HG03469 (cell line): Measurements from ENCODE around the gene LSM12.
A peak's percentile ranks its signal among the peaks of the same experiment; 100 is the strongest.
"Not testable (repeated sequence)": the region's sequence is repeated elsewhere in the genome, so short reads cannot be mapped to it uniquely, and the experiment has no call there.

Experiments used
- ATAC-seq: cut with Tn5 transposase; IDR thresholded peaks from one replicate; pipeline ENCODE4 v1.9.1; 2021; ENCODE audit warnings: mild to moderate bottlenecking, moderate library complexity, moderate number of reproducible peaks; ENCODE audit not compliant: unreplicated experiment

LSM12 gene

DNA sequence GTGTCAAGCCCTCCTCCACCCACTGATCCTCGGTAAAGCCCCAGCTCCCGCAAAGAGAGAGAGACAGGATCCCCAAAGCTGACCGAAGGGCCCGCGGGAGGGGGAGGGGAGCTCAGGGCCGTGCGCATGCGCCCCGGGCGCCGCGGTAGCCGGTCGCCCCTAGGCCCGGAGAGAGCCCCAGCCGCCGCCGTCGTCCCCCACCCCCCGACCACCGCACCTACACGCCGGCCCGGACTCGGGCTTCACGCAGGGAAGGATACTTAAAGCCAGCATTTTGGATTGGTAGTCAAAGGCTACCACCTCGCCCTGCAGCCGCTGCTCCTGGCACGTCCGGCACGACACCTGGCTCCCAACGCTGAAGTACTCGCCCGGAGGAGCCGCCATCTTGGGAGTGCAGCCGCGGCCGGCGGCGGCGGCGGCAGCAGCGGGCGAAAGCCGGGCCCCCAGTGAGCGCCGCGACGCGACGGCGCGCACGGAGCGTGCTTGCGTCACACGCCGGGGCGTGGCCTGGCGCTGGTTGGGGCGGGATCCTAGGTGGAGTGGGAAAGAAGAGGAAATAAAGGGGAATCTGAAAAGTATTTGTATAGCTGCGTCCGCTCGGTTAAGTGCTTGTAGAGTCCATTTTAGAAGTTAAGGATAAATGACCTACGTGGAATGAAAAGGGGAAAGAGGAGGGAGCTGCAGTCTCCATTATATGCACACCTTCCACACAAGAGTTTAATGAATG lies at the start of gene LSM12:
Gene LSM12, minus strand, starts transcription at position 468 of the 727 bp plus-strand sequence. Its CDS starts 84 bp downstream, at position 384.
- peak; percentile 47 for ATAC-seq

DNA sequence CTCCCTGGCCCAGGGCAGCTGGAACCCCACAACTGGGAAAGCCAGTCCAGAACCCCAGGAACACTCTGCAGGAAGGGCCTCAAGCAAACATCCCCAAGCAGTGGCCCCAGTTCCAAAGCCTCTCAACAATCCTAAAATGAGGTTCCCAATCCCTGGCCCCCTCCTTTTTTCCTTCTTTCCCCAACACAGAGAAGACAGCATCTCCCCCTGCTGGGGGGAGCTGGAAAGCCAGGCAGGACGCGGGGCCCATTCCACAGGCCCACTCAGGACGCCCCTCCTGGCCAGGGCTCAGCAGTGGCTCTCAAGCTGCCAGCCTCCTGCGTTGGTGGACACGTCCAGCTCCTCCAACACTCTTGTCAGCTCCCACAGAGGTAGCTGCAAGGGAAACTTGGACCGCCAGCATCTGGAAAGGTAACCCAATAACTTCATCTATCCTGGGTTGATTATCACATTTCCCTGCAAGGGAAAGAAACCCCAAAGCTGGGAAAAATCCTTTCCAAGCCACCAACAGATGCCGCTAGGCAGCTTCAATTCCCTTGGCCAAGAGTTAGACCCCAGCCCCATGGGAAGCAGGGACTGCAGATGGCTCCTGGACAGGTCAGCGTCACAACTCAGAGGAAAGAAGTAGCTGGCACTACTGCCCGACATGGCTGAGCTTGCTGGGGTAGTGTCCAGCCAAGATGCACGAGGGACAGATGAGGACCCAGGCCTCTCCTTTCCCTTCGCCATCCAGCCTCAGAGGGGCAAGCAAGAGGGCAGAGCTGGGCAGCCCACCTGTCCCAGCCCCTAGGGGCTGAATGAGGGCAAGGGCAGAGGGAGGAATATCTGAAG lies 49.3 kb upstream of the LSM12 start:
- ATAC-seq = no peak

DNA sequence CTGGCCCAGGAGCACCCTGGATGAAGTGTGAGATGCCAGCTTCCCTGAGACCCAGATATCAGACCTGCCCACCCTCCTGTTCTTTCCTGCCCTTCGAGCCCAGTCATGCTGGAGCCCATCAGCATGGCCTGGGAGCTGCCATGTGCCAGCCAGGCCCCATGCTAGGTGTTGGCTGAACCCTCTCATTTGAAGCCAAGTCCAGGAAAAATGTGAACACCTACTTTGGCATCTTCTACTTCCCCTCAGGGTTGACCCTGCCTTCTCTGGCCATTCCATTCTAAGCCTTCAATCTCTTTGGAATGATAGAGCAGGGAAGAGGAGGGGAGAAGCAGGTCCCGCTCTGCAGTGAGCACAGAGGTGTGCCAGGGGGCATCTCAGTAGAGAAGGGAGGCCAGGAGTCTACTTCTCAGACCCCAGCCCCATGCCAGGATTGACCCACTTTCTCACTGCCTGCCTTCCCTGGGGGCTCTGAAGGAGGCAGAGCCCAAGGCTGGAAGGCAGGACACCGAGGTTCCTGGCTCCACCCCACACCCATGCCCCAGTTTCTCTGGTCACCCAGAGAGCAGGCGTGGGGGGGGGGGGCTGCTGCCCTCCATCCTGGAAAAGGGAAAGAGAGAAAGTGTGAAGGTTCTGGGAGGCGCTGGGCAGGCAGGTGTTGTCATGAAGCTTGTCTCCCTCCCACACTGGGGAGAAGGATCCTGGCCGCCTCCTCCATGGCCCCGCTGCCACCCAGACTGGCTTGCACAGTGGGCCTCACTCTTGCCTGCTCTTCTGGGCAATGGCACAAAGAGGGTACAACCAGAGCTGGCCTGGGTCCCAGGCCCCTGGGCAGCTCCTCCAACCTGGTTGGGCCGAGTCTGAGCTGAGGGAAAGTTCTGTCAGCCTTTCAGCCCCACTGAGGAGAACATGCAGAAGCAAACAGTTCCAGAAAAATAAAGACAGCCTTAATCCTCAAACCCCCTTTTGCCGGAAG lies 47.7 kb upstream of the LSM12 start:
- ATAC-seq = no peak

DNA sequence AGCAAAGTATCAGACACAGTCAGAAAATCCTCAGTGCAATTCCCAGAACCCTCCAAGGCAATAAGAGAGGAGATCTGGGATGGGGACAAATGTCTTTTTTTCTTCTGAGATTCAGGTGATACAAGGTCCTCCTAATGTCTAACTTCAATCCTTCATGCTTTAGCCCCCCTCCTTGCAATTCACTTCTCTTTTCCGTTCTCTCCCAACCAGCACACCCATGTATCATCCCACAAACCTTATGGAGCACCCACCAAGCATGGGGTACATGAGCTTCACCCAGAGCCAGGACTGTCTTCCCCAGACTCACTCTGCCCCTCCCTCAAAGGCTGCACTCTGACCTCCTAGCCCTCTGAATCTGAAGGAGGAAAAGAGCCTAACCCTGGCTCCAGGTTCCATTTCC lies 46.9 kb upstream of the LSM12 start:
- no peak for ATAC-seq

DNA sequence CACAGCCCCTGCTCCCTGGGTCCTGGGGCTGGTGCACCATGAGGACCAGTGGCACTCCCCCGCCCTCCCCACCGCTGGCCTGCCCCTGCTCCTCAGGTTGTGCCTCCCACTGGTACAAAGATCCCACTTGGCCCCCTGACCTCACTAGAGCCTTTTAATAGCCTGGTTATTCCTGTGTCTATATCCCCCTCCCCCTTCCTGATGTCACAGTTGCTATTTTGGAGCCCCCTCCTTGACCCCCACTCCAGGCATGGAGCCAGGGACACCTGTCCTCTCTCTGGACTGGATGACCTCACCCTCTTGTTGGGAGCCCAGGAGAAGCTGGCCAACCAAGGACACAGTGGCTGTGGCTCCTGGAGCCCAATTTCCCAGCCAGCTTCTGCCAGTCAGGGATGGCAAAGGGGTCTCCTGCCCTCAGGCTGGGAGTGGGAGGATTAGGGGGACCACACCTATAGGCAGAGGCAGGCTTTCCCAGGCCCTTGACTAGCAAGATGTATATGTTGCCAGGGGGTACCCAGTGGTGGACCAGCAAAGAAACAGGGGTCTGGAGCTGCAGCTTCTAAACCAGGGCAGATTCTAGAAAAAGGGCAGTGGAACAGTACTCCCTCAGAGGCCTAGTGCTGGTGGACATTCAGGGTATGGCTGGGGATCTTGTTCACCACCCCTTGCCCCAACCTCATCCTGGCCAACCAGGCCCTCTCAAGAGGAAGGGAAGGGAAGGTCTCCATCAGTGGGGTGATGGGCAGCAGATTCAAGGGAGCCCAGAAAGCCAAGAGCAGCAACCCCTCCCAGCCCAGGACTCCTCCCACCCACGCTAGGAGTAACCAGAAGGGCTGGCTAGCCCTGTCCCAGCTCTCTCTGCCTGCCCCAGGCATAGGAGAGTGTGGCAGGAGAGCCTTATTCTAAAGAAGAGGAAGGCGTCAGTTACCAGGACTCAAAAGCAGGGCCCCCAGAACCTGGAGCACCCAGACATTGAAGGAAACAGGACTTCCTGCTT lies 46.1 kb upstream of the LSM12 start:
- no peak for ATAC-seq

DNA sequence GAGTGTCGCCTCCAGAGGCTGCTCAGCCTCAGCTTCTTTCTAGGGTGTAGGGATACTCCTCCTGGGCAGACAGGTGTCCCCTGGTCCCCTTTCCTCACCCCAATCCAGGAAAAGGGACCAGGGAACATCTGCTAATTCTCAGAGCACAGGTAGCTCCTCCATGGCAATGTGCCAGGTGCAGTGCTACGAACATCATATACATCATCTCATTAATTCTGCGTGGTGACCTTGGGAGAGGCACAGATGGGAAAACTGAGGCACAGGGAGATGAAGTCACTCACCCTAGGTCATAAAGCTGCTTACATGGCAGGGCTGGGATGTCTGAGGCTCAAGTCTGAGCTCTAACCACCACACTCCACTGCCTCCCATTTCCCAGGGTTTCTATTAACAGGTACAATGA lies 45.3 kb upstream of the LSM12 start:
- ATAC-seq = no peak

DNA sequence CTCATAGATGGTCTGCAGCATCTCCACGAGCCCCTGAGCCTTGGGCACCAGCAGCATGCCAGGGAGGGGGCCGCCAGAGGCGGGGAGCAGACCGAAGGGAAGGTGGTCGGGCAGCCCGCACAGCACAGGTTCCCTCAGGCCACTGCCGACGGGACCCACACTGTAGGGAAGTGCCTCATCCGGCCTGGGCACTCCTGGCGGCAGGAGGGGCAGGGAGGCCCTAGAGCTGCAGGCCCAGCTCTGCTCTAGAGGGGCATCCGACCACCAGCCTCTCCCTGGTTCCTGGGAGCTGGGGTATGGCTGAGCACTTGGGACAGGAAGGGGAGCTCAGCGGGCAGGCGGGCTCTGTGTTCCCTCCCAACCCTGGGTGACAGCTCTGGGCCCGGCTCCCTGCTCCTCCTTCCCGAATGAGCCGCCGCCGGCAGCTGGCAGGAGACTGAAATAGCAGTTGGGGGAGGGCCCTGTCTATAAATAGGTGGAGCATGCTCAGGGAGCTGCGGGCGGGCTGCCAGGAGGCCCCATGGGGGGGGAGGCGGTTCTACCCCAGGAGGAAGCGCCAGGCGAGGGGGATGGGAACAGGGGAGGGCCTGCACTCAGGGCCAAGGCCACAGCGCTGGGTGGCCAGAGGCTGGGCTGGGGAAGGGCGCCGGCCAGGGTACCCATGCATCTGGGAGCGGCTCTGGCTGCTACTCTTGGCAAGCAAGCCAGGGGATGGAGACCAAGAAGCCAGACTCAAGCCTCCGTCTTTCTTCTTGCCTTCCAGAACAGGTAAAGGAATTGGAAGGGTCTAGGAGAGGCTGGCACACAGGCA lies 44.6 kb upstream of the LSM12 start:
- no peak for ATAC-seq

DNA sequence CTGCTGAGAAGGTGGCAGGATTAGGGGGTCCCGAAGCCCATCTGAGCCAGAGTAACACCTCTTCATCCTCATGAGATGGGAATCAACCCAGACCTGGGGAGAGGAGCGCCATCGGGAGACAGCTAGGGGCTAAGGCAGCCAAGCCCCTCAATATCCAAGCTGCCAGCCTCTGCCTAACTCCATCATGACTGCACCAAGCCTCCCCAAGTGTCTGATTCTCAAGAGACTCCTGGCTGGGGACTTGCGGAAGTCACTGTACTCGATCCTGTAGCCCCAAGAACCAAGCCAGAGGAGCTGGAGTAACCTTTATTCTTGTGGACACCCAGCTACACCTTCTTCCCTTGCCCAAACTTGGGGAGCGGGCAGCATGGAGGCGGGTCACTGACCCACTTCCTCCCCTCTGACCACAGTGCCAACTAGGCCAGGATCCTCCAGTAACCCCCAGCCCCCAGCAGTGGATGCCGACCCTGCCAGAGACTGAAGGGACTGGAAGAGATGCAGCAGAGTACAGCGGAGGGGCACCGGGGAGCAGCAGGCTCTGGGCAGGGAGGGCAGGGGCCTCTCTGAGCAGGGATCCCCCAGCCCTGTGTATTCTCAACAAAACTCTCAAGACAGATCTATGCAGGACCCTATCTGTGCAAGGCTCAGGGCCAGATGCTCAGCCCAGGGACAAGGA lies 43.7 kb upstream of the LSM12 start:
- ATAC-seq = no peak

DNA sequence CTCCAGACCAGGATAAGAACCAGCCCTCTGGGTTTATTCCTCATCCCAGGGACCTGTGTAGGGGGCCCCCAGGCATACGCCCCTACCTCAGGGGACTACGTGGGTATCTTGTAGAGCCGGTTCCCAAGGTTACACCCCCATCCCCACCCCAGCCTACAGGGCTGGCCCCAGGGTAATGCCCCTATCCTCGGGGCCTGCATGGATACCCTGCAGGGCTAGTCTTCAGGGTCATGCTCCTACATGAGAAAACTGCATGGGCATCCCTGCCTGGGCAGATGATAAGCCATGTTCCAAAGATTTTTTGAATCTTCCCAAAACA lies 42.8 kb upstream of the LSM12 start:
- no peak for ATAC-seq

DNA sequence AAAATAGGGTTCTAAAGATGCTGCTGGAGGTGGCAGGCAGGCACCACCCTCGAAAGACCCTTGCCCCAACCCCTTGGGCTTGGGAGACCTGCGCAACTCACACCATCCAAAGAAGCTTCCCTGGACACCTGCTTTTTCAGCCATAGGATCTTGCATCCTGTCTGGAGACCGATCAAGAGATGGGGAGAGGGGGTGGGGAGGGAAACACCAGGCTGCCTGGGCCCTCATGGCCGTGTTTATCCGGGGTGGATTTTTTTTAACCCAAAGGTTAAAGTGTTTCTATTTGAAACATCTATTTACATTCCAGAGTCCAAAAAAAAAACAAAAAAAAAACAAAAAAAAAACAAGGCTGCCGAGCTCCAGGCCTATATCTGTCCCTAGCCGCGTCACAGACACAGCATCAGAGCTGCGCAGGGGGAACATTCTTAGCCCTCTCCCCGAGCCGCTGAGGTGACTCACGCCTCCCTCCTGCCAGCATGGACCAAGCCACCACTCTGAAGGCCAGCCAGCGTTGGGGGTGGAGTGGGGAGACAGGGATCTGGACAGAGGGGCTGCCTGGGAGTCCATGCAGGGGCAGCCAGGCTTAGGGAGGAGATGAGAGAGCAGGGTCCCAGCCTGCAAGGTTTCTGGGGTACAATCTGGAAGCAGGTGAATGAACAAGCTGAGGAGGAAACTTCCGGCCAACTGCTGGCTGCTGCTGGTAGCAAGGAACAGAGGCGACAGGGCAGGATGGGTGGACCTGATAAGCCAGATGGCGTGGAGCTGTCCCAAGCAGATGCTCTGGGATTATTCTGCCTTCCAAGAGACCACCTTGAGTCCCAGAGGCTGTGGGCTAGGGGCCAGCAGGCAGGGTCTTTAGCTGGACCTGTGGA lies 42.2 kb upstream of the LSM12 start:
- no peak for ATAC-seq

DNA sequence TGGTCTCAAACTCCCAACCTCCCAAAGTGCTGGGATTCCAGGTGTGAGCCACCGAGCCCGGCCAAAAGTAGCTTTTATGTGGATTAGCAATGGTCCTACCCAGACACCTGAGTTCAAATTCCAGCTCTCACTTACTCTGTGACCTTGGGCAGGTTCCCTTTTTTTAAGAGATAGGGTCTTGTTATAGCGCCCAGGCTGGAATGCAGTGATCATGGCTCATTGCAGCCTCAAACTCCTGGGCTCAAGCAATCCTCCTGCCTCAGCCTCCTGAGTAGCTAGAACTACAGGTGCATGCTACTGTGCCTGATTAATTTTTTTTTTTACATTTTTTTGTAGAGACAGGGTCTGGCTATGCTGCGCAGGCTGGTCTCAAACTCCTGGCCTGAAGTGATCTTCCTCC lies 40.3 kb upstream of the LSM12 start:
- ATAC-seq = no peak

DNA sequence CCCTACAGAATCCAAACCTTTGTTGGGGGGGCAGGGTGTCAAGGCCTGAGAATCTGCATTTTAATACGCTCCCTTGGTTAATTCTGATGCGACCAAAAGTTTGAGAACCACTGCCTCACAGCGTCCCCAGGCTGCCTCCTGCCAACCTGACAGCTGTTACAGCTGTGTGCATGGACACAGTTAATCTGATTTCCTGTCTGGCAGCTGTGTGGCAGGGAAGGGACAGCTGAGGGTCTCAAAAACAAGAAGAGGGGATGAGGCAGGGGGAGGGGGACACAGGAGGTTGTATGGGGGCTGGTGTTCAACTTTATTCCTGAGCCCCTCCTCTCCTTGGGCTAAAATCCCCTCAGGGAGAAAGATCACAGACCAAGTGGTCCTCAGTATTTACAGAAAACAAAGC lies 39.5 kb upstream of the LSM12 start:
- ATAC-seq = no peak

DNA sequence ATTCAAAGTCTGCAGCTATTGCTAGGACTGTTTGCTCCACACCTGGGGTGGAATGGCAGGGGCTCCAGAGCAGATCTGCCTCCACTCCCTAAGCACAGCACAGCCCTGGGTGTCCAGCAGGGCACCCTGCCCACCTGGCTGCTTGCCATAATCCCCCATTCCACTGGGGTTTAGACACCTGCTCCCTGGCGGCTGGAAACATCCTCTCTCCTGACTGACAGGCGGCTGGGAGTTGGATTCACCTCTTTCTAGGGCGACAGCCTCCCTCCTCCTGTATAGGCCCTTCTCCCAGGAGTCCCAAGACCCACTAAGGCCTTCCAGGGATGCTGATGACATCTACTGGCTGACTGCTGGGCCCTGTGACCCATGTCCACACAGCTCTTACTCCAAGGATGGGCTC lies 39.0 kb upstream of the LSM12 start:
- no peak for ATAC-seq

DNA sequence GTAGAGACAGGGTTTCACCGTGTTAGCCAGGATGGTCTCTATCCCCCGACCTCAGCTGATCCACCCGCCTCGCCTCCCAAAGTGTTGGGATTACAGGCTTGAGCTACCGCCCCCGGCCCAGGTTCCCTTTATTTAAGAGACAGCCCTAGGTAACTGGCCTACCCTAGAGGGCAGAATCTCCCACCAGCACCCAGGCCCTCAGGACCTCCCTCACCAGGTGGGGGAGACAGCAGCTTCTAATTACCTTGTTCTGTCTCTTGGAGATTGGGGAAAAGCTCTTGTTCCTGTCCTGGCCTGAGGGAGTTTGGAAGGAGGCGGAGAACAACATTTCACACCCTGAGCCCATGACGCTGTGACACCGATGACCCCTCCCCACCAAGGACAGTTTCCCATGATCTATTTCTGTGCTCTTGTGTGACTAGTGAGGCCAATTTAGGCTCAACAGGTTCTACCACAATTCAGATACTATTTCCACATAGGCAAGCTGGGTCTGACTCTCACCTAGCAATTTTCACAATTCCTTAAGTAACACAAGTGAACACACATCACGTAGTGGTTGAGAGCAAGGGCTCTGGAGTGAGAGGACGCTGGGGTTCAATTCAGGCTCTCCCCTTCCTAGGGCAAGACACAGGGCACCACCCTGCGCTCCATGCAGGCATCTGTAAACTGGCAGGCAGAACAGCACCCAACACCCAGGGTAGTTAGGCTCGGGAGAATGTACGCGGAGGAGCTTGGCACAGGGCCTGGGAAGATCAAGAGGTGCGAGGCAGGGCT lies 36.6 kb upstream of the LSM12 start:
- ATAC-seq = no peak

DNA sequence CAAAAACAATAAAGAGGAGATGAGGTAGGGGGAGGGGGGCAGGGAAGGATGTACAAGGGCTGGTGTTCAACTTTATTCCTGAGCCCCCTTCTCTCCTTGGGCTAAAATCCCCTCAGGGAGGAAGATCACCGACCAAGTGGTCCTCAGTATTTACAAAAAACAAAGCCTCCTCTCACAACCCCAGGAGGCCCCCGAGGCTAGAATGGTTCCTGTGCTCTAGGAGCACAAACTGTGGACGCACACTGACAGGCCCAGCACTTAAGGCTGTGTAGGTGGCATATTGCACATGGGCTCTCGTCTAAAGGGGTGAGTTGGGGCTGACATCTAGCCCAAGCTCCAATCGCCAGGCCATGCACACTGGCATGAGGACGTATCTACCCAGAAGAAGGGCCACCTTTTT lies 35.4 kb upstream of the LSM12 start:
- ATAC-seq = not testable (repeated sequence)

DNA sequence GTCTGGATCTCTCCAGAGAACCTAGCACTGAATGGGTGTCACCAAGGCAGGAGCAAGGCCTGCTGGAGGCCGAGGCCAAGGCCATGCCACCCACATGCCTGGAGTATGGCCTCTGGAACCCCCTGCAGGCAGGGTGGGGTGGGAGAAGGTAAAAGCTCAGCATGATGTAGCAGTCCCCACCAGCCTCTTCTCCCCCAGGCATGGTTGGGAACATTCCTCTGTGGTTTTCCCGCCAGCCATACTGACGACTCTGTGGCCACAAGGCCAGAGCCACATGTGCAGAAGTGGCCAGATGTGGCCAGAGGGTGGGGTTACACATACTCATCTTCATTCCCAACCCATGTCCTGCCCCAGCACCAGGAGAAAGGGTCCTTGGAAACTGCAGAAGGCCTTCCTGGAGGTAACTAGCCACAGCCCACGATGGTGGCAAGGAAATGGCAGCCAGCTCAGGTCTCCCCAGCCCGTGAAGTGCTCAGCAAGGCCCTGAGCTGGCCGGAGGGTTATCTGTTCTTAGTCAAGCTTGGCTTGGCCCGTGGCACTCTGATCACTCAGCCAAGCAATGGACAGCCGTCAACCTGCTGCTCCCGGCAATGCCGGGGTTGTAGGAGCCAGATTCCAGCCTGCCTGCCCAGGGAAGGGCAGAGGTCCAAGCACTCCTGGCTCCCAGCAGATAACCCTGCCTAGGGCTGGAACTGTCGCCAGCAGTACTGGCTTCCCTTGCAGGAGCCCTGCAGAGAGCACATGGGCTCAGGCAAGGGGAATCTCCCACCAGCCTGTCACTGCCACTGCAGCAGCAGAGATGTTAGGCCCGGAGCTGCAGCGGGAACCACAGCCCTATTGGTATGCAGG lies 30.9 kb upstream of the LSM12 start:
- ATAC-seq = no peak
